IPS-NIHi11 (cell line): ENCODE results near the gene C16orf90.
A peak's percentile ranks its signal among the peaks of the same experiment; 100 is the strongest.
"Not testable (repeated sequence)": the region's sequence is repeated elsewhere in the genome, so short reads cannot be mapped to it uniquely, and the experiment has no call there.

Source experiments
- DNase-seq: peaks from one replicate; pipeline ENCODE4 v3.0.0; 2012; ENCODE audit warnings: mixed read lengths, low spot score

The C16orf90 gene

DNA sequence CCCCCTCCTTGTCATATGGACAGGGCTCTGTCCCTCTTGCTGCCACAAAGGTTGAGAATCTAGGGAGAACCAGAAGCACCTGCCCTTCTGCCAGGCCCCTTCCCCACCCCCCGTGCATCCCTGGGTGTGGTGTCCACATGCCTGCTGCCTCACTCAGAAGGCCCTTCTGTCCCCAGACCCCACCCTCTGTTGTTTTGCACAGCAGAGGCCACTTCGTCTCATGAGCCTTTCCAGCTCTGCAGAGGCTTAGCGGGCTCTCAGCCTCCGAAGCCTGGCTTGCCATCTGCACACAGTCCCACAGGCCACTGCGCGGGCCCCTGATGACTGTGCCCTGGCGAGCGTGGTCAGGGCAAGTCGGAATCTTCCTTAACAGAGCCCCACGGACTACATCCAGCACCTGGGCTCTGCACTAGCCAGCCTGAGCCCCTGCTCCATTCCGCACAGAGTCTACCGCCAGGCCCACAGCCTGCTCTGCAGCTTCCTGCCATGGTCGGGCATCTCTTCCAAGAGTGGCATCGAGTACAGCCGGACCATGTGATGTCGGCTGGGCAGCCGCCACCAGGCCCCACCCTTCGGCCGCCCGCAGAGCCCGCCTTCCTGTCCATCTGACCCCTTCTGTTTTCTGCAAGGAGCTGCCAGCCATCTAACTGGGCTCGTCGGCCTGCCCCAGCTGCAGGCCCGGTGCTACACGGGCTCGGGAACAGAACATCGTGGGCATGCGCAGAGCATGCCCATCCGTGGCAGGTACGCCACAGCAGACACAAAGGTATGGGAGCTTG lies 10.8 kb downstream of the C16orf90 start:
- no peak for DNase-seq

- DNase-seq, result no peak
These were observed 12.5 kb downstream of the C16orf90 start for GRCh38 chr16:3482659-3483241.

DNA sequence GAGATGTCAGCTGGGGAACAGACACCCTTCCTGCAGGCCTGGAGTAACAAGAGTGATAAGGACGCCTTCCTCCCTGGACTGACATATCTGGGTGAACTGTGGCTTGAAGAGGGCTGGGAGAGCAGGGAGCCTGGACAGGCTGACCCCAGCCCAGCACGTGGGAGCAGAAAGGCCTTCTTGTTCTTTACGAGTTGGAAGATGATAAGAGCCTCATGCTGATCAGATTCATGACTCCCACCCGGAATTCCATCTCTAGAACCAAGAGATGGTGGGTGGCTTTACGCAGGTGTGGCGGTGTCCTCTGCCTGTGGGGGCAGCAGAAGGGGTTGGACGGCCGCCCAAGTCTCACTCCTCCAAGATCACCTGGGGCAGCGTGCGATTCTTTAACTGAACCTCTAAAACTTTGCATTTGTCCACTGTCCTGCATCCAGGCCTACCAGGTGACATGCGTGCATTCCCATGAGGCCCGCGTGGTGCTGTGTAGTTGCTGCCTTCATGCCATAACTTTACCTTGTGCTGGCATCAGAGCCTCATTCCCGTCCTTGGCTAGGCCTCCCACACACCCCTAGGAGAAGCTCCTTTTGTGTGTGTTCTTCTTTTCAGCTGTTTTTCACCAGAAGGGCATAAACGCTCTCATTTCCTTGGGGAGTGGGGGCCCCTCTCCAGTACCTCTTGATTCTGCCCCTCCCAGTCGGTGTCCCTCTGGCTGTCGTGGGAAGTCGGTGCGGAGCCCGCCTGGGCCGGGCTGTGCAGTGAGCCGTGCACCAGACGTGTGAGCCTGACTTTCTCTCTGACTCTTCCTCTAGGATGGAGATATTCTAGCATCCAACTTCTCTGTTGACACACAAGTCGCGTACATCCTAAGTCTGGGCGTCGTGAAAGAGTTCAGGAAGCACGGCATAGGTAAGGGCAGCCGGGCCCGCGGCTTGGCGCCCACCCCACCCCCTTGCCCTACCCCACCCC lies 13.3 kb downstream of the C16orf90 start:
- DNase-seq, result no peak

DNA sequence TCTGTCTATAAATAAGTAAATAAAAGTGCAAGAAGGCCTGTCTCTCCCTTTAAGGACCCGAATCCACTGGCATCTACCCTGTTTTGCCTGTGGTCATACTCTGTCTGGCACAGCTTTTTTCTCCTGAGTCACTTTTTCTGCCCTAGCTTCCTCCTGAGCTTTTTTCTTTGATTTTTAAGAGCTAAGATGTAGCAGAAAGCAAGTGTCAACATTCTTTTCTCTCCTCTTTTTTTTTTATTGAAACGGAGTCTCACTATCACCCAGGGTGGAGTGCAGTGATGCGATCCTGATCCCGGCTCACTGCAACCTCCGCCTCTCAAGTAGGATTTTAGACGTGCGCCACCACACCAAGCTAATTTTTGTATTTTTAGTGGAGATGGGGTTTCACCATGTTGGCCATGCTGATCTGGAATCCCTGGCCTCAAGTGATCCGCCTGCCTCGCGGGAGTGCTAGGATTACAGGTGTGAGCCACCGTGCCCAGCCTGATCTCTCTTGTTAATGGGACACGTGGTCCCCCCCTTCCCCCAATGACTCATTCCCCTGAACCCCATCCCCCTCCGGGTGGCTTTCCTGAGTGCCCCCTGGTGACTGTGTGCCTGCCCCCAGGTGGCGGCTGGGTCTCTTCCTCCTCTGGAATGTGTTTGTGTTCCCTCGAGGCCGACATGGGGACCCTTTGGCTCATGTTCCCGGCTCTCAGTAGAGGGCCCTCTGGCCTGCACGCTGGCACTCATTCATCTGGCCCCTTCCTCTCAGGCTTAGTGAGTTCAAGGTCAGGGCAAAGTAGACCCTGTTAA lies 14.2 kb downstream of the C16orf90 start:
- peak; percentile 69 for DNase-seq

DNA sequence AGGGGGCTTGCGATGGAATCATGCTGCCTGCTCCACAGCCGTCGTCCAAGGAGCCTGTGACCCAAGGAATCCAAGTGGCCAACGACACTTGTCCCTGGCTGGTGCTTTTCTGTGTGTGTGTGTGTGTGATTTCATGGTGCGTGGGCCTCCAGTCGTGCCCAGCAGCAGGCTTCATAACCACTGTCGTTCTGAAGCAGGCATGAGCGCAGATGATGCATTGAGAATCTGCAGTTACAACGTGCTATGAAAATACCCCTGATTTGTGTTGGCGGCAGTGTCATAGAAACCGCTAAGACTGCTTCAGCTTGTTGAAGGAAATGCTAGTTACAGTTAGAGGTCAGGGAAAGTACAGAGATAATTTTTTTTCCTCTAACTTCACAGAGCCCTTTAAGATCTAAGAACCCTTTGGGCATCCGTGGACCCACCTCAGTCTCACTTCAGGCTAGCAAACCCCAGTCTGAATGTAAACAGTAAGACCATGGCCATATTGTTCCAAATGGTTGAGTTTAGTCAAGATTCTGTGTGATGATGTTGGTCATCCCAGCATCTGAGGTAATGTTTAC lies 15.6 kb downstream of the C16orf90 start:
- DNase-seq, result no peak

- DNase-seq, result no peak
These were observed 16.9 kb downstream of the C16orf90 start for GRCh38 chr16:3478242-3478925.

- no peak for DNase-seq
These were observed 18.9 kb downstream of the C16orf90 start for GRCh38 chr16:3476409-3476808.

DNA sequence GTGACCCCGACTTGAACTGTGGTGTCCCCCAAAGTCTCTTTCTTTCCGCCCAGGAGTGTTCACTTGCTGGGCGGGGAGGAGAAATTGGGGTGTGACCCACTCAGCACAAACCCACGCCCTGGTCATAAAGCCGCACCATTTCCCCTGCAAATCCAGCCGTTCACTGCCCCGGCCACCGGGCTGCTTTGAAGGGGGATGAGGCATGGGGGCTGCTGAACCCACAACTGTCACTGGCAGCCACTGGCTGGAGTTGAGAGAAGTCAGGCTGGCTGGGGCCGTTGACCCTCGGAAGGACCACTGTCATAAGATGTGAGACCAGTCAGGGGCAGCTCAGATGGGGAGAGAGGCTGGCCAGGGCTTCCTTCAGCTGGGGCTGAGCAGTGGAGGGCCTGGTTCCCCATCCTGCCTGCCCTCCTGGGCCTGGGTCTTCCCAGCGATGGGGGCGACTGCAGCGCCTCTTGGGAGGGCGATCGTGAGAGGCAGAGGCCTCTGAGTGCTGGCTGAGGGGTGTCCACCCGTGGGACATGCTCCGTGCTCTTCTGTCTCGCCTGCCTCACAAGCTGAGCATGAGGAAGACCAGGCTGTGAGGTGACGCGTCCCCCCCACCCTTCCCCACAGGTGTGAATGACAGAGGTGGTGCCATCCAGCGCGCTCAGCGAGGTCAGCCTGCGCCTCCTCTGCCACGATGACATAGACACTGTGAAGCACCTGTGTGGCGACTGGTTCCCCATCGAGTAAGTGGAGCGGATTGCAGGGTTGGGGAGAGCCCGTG lies 19.5 kb downstream of the C16orf90 start:
- DNase-seq, result no peak

- not testable (repeated sequence) for DNase-seq
These were observed 20.4 kb downstream of the C16orf90 start for GRCh38 chr16:3474870-3475269.

GRCh38 chr16:3474136-3474779 lies 21.0 kb downstream of the C16orf90 start:
- DNase-seq, result no peak

GRCh38 chr16:3473596-3473943 lies 21.7 kb downstream of the C16orf90 start:
- DNase-seq, result not testable (repeated sequence)

- DNase-seq, result no peak
These were observed 22.3 kb downstream of the C16orf90 start for GRCh38 chr16:3472878-3473595.

DNA sequence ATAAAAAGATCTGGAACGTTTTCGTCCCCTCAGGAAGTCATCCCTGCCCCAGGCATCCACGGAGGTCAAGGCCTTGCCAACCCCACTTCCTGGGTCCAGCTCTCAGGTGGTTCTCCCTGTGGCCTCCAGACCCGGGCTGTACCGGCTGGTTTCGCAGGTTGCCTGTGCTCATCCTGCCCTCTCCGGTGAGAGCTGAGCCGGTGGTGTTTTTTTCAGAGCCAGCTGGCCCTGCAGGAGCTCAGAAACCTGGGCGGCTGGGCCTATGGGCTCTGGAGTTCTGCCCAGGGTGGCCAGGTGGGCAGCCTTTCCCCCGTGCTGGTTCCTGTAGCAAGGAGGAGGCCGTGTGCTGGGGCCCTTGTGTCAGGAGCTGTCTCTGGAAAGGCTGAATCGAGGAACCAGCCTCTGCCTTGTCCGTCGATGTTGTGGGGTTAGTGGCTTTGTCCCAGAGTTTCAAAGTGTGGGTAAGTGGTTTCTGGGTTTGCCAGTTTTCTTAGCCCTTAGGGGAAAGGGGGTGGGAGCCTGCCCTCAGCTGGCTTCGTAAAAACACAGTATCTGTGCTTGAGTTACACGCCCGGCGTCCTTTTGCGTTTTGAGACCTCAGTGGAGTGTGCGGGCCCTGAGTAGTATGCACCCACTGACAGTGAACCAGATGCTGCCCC lies 23.6 kb downstream of the C16orf90 start:
- no peak for DNase-seq

DNA sequence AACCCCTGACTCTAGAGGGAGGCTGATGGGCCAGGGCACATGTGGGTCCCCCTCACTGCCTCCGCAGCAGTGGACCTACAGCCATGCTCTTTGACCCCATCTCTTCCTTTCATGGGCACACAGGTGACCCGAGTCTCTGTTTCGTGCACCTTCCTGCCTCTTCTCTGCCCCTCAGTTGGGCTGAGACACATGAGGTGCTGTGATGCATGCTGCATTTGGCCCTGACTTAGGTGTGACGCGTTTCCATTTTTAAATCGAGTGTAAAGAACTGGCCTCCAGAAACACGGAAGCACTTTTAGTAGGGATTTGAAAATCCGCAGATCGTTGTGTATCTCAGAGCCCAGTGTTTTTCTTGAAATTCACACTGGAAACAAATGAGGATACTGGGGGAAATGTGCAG lies 24.6 kb downstream of the C16orf90 start:
- DNase-seq, result no peak

DNA sequence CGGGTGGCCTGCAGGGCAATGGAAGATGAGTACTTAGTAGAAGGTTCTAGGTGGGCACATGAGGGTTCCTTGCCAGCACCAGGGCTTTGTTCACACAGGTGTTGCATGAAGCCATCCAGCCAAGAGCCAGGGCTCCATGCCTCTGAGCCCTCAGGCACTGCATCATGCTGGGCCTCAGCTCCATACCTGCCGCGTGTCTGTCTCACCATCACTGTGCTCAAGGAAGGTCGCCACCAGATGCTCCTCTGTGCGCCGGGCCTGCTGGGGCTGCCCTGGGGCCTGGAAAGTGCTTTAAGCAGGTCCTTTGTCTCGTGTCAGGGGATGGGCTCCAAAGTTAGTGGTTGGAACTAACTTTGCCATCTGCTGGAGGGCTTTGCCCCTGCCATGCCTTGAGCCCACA lies 25.6 kb downstream of the C16orf90 start:
- DNase-seq, result peak; percentile 8

GRCh38 chr16:3468501-3468900 lies 26.8 kb downstream of the C16orf90 start:
- peak; percentile 42 for DNase-seq

DNA sequence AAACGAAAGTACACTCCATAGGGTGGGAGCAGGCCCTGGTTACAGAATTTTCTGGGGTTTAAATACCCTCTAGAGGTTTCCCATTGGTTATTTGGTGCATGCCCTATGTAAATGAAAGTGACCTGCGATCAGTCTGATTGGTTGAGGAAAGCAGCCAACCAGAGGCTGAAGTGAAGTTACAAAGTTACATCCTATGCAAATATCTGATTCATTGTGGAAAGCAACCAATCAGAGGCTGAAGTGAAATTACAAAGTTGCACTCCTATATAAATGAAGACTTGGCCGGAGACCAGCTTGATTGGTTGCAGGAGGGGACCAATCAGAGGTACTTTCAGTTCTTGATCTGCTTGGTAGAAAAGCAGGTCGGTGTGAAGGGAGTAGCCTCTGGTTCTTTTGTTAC lies 27.4 kb downstream of the C16orf90 start:
- DNase-seq, result no peak

DNA sequence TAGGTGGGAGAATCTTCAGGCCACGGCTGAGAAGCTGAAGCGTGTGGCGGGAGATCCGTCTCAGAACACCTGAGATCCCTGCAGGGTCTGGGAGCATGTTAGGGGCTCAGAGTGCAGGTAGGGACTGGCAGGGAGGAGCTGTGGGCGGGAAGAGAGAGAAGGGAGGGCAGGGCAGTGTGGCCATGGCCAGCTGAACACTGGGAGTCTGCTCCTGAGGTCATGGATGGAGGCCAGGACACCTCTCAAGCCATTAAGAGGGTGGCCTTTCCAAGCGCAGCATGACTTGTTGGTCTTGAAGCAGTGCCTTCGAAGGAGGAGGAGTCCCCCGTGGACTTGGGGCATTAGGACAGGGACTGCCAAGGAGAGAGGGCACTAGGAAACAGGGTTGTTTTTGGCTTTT lies 28.1 kb downstream of the C16orf90 start:
- DNase-seq, result no peak
